SIG-M5 (cell line): ENCODE data around the gene ARHGAP21.

ENCODE experiments used
- DNase-seq: peaks from one replicate; lab custom pipeline; 2025; lab: John Stamatoyannopoulos, UW

ARHGAP21 gene

DNA sequence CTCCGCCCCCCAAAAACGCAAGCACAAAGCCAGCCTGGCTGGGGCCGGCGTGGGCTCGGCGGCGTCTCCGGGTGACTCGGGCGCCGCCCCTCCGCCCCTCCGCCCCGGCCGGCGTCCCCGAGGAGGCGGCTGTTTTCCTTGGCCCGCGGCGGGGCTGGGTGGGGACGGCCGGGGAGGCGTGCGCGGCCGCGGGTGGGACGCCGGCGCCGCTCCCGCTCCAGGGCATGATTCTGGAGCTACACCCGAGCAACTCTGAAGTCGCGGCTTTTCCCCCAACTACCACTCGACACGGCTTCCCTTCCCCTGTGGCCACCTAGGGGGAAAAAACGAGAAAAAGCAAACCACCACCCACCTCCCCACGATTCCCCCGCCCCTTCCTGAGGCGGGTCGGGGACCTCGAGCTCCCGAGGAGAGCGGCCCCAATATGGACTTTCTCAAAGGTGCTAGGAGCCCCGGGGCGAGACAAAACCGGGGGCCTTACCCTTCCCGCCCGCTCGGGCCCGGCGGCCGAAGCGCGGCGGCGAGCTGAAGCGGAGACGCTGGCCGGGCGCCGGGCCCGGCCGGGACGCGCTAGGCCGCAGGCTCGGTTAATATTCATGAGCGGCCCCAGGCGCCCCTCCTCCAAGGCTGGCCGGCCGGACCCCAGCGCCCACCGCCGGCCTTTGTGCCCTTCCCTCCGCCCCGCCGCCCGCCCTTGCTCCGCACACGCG, 856 bp downstream of the ARHGAP21 start:
- DNase-seq: no peak

- no peak for DNase-seq
These were observed 1.5 kb downstream of the ARHGAP21 start for GRCh38 chr10:24722131-24722675.

- DNase-seq: no peak
These were observed 2.2 kb downstream of the ARHGAP21 start for GRCh38 chr10:24721229-24722106.

DNA sequence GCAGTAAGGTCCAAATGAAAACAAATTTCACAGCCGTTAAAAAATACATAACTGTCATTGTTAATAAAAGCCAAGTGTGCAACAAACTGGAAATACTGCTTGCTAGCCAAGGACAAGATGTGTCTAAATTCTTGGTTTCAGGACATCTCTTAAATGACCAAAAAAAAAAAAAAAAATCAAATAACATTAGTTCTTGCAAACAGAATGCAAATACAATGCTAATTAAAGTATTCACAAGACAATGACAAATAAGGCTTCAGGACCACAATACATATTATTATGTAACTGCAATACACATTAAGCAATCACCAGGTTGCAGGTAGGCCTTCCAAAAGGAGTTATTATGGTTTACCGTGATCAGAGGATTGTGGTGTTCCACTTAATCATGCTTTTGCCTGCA, 3.6 kb downstream of the ARHGAP21 start:
- no peak for DNase-seq

GRCh38 chr10:24718031-24718855, 5.4 kb downstream of the ARHGAP21 start:
- no peak for DNase-seq

DNA sequence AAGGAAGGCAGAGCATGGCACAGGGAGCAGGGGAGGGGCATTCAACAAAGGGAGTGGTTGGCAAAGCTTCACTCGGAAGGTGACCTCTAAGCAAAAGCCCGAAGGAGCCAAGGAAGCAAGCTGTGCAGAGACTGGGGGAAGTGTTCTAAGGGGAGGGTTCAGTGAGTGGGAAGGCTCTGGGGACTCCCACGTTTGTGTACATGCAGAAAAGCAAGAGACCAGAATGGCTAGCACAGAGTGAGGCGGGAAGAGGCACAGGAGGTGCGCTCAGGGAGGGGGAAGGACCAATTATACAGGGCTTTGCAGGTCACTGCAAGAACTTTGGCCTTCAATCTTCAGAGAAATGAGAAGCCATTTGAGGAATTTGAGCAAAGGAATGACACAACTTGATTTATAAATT, 7.4 kb downstream of the ARHGAP21 start:
- DNase-seq: no peak

GRCh38 chr10:24715246-24715769, 8.4 kb downstream of the ARHGAP21 start:
- no peak for DNase-seq

GRCh38 chr10:24713086-24713485, 10.6 kb downstream of the ARHGAP21 start:
- no peak for DNase-seq

- DNase-seq: no peak
These were observed 12.2 kb downstream of the ARHGAP21 start for GRCh38 chr10:24711465-24711864.

DNA sequence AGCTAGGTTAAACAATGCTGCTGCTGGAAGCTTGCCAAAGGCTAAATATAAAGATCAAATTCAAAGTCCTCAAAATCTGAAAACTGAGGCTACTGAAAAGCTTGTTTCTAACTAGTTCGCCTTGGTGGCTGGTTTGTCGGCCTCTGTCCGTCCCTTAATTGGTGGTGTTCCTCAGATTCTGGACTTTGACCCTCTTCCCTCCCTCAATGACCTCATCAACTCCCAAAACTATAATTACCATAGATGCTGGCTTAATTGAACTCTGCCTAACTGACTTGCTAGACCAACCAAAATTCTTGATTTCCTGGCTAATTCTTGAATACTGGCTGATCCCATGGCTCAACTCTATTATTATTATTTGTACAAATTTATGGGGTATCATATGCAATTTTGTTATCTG, 15.6 kb downstream of the ARHGAP21 start:
- no peak for DNase-seq

GRCh38 chr10:24707445-24707844, 16.2 kb downstream of the ARHGAP21 start:
- no peak for DNase-seq

GRCh38 chr10:24706479-24707118, 17.1 kb downstream of the ARHGAP21 start:
- DNase-seq: peak; percentile 4

DNA sequence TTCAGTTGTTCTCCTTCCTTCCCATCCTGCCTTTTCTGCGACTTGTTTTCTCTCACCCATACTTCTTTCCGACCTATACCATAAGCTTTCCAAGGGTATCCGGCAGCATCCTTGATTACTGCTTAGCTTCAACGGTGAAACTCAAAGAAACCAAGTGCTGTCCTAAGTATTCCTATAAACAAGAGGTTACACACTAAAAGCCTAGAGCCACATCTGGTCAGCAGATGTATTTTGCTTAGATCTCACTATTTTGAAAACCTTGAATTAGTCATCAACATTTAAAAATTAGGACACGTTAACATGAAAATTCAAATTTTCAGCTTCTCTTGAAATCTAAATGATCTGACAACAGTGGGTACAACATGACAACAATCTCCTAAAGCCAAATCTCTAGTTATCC, 20.0 kb downstream of the ARHGAP21 start:
- DNase-seq: no peak

DNA sequence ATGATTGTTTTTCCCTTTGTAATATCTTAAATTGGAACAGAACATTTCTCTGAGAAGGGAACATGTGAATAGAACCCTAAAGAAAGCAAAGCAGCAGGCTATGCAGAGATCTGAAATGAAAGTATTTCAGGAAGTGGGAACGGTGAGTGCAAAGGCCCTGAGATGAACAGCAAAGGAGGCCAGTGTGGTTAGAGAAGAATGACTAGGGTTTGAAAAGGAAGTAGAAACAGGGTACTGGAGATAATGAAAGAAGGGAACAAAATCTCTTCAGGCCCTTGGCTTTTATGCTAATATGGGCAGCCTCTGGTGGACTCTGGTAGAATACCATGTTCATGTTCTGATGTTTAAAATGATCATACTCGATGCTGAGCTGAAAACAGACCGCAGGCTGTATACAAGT, 22.2 kb downstream of the ARHGAP21 start:
- DNase-seq: no peak

- DNase-seq: no peak
These were observed 22.7 kb downstream of the ARHGAP21 start for GRCh38 chr10:24700948-24701347.

GRCh38 chr10:24698270-24698669, 25.4 kb downstream of the ARHGAP21 start:
- no peak for DNase-seq

- DNase-seq: no peak
These were observed 26.6 kb downstream of the ARHGAP21 start for GRCh38 chr10:24697080-24697479.

DNA sequence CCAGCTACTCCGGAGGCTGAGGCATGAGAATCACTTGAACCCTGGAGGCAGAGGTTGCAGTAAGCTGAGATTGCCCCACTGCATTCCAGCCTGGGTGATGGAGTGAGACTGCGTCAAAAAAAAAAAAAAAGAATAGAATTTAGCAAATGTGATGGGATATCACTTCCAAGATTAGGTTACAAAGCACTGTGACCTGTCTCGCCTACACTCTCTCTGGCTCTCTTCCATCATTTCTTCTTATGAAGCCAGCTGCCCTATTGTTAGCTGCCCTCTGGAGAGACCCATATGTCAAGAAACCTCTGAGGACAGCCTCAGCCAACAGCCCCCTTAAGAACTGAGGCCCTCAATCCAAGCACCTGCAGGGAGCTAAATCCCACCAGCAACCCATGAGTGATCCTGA, 28.2 kb downstream of the ARHGAP21 start:
- DNase-seq: no peak

DNA sequence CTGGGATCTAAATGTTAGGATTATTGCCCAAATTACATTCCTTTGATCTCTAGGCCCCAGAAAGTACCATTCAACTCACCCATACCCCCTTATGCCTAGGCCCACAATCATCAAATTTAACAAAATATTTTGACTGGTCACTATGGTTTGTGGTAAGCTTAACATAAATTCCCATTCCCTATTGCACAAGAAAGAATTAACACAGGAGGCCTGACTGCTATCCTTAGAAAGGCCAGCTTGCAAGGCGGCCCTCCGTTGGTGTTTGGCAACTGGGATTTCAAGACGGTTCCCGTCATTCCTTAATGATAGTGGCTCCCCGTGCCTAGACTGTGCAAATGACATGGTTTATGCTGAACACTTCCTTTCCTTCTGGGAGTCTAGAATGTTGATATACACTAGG, 29.6 kb downstream of the ARHGAP21 start:
- DNase-seq: no peak

GRCh38 chr10:24690961-24691512, 32.6 kb downstream of the ARHGAP21 start:
- no peak for DNase-seq

DNA sequence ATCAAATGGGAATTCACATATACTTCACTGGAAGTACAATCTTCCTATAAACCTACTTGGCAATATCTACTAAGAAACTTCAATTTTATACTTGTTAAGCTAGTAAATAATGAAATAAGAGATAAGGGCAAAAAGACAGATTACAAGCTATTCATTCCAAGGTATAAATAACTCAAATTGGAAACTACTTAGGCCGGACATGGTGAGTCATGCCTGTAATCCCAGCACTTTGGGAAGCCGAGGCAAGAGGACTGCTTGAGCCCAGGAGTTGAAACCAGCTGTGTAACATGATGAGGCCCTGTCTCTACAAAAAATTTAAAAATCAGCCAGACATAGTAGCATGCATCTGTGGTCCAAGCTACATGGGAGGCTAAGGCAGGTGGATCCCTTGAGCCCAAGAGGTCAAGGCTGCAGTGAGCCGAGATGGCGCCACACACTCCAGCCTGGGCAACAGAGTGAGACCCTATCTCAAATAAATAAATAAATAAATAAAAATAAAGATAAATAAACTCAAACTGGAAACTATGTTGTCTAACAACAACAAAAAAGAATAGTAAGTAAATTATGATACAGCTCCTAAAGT, 37.6 kb downstream of the ARHGAP21 start:
- DNase-seq: no peak
